ENCODE data around the gene MPDZ. TPM values are rescaled to one million over a fixed set of nuclear protein-coding genes. Genes with fewer than 3 reads are reported as not detected.

MPDZ gene
- total RNA-seq, 6 experiments from 2014 or later = 25.2 to 27.5 (median 26.9) TPM

GRCh38 chr9:13146840-13147239 lies 132.7 kb downstream of the MPDZ start:
- Mint-ChIP-seq H3K9me3 (no peaks in the 10 kb centered on the region), H3K36me3 (ENCODE audit: low read depth) (no peaks in the 10 kb centered on the region; the same call in none of the 2 replicates), H3K27me3 (ENCODE audit: insufficient read depth) (no peaks in the 10 kb centered on the region), H3K4me3 (no peak overlapping the region), H3K4me1 (ENCODE audit: low read depth) (peaks cover 5% of the 10 kb centered on the region), H3K27ac (no peak overlapping the region)
- no peak for TF ChIP-seq CTCF (IDR thresholded peaks at IDR 0.05)
- no peak for DNase-seq

DNA sequence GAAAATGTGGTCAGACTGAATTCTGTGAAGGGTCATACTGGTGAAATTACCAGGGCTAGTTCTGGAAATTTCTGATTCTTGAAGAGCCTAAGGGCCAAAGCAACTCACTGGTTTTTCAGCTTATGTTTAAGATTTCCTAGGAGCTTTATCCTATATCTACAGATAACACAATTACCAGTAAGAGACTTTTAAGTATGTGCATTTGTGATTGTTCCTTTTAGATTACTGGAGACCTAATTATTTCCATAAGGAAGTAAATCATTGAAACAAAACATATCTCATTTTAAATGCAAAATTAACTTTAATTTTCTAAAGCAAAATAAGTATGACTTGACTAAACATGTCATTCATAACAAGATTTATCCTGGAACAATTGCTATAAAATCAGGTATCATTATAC lies 134.2 kb downstream of the MPDZ start:
- Mint-ChIP-seq H3K4me3 (no peak overlapping the region), H3K27ac (no peak overlapping the region), H3K36me3 (ENCODE audit: low read depth) (no peaks in the 10 kb centered on the region; the same call in none of the 2 replicates), H3K9me3 (no peaks in the 10 kb centered on the region), H3K4me1 (ENCODE audit: low read depth) (peaks cover 19% of the 10 kb centered on the region), H3K27me3 (ENCODE audit: insufficient read depth) (no peaks in the 10 kb centered on the region)
- TF ChIP-seq CTCF (IDR thresholded peaks at IDR 0.05) = no peak
- no peak for DNase-seq

DNA sequence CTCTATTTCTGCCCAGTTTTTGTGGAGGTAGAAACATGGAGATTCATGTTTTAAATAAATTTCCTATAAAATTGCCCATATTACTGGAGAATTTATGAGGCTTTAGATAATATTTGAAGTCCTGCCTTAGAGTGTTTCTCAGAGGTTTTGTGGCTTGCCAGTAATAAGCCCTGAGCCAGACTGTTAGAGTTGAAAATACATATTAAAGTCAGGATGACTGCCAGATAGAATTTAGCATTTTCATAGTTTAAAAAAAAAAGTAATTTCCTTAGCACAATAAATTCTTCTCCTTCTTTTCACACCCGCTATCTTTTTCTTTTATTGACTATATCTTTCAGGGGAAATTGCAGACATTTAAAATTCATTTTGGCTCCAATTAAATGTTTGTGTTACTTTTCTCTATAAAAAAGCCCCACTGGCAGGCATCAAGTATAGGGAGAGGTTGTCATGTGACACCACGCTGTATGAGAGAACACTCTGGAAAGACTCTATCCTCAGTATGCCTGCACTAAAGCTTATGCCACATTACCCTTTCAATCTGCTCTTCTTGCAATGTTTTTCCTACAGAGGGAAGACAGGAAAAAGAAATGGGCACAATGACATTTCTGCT lies 135.2 kb downstream of the MPDZ start:
- Mint-ChIP-seq H3K27ac (no peak overlapping the region), H3K9me3 (no peaks in the 10 kb centered on the region), H3K36me3 (ENCODE audit: low read depth) (peaks cover under 1% of the 10 kb centered on the region), H3K4me1 (ENCODE audit: low read depth) (peaks cover 29% of the 10 kb centered on the region), H3K27me3 (ENCODE audit: insufficient read depth) (no peaks in the 10 kb centered on the region), H3K4me3 (no peak overlapping the region)
- no peak for TF ChIP-seq CTCF (IDR thresholded peaks at IDR 0.05)
- DNase-seq = no peak

DNA sequence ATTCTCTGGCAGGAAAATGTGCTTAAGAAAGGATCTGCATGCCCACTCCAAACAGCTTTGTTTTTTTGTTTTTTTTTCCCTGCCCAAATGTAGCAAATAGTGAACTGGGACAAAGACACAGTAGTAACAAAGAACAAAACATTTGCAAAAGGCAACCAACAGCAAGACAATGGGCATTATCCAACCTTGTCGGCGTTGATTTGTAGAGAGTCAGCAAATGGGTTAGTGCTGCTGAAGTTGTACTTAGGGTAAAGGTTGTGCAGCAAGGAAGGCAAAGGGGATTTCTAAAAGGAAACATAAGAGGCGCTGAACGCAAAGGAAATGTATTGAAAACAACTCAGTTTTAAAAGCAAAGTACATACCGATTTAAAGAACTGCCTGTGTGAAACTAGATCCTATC lies 136.2 kb downstream of the MPDZ start:
- H3K36me3 Mint-ChIP-seq (ENCODE audit: low read depth) = peaks cover 3% of the 10 kb centered on the region
- H3K27me3 Mint-ChIP-seq (ENCODE audit: insufficient read depth) = no peaks in the 10 kb centered on the region
- DNase-seq = no peak
- TF ChIP-seq CTCF (IDR thresholded peaks at IDR 0.05) = no peak
- H3K4me1 Mint-ChIP-seq (ENCODE audit: low read depth) = peaks cover 33% of the 10 kb centered on the region
- H3K4me3 Mint-ChIP-seq = no peak overlapping the region
- H3K27ac Mint-ChIP-seq = no peak overlapping the region
- no peaks in the 10 kb centered on the region for H3K9me3 Mint-ChIP-seq

GRCh38 chr9:13142776-13143175 lies 136.7 kb downstream of the MPDZ start:
- no peak for TF ChIP-seq CTCF (IDR thresholded peaks at IDR 0.05)
- Mint-ChIP-seq H3K36me3 (ENCODE audit: low read depth) (peaks cover 8% of the 10 kb centered on the region), H3K4me1 (ENCODE audit: low read depth) (peaks cover 33% of the 10 kb centered on the region), H3K27ac (no peak overlapping the region), H3K27me3 (ENCODE audit: insufficient read depth) (no peaks in the 10 kb centered on the region), H3K4me3 (no peak overlapping the region), H3K9me3 (no peaks in the 10 kb centered on the region)
- DNase-seq = no peak

All from HFFc6 (cell line).